Posterior cingulate gyrus (tissue), 11 donors: ENCODE results near the gene VSIG8.

Experiments
- DNase-seq, 10 donors: peaks; one replicate each; pipeline versions ENCODE4 v3.0.0 to v3.0.0-alpha.2; 2020 to 2021; ENCODE audit warnings: mixed read lengths in 3 of 10
- intact Hi-C: fragments of 100-400 bp; cut with DNase I; formaldehyde crosslinking; loops from one replicate; pipeline ENCODE4 v1.15.1; 2023

Gene VSIG8

DNA sequence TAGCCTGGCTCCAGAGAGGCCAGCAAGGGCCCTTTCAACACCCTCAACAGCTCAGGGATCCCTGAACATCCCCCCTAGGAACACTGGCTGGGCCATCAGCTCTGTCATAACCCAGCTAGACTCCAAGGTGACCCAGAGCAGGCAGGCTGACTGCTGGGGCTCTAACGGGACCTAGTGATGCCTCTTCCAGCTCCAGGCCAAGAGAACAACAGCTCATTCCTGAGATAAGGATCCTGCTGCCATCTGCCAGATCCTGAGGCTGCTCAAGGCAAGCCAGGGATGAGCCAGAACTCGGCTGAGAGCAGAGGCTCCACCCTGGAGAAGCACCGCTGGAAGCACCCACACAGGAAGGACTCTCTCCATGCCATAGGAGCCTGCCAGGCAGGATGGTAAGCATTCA, 2.0 kb downstream of the VSIG8 start:
- intact Hi-C loops = no loop called here
- DNase-seq = no peak

DNA sequence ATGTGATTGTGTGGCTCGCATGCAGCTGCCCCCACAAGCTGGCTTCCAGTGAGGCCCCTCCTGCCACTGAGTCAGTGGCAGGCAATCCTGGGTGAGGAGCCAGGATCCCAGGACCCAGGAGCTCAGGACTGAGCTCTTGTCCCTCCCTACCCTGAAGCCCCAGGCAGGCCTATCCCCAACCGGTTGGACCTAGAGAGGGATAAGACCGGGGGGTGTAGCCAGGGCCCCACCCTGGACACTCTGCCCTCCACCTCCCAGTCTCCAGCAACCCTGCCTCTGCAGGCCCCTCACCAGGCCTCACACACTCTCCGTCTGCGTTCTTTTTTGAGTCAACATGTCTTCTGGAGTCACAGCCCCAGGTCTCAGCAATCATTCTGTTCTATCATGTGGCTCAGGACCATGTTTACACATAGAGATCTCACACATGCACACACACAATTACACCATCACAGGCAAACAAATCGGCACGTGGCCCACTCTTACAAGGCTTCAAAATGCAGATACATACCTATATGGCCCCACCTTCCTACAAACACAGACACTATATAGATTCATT, 2.6 kb downstream of the VSIG8 start:
- DNase-seq = no peak
- intact Hi-C loops = no loop called here

DNA sequence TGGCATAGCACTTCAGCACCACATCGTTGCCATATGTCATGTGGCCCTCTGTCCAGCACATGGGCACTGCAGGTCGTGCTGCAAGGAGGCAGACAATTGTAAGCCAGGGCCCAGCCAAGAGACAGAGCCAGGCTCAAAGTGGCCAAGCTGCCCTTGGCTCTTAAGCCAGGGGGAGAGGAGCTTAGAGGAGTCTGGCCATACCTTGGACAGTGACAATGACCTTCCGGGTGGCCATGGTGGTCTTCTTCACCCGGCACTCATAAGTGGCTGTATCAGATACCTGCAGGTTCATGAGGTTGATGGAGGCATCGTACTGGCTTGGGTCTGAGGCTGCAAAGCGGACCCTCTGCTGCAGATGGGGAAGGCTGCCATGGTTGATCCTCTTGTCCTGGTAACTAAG, 4.6 kb downstream of the VSIG8 start:
- intact Hi-C loops = no loop called here

DNA sequence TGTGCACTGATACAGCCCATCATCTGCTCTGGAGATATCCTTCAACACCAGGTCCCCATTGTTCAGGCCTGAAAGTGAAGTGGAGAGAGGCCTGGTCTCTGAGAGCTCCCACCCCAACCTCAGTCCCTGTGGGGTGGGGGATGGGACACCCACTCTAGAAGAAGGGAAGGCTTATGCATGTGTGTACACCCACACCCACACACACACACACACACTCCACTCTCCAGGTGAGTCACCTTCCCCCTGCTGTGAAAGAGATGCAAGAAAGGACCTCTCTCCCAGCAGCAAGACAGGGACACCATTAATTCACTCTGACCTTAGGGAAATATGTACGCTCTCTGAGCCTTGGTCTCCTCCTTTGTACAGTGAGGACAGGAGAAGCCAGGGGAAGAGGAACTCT, 5.9 kb downstream of the VSIG8 start:
- intact Hi-C loops = no loop called here
- DNase-seq = no peak

More for the DNA sequence above, 4.6 kb downstream of the VSIG8 start:
- DNase-seq = no peak

DNA sequence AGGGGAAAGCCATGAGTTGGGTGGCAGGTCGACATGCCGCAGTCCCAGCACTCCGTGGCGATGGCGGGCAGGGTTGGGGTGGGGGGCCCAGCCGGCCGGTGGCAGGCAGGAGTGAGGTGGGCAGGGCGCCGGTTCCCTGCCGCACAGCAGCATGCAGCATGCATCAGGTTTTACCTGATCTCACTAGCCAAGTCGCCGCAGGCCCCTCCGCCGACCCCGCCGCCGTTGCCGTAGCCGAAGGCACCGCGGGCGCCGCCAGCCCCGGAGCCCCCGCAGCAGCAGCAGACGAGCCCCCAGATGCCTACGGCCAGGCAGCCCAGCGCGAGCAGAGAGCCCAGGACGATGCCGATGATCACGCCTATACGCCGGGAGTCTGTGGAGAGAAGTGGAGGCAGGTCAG, 6.7 kb downstream of the VSIG8 start:
- DNase-seq = no peak
- intact Hi-C loops = no loop called here

DNA sequence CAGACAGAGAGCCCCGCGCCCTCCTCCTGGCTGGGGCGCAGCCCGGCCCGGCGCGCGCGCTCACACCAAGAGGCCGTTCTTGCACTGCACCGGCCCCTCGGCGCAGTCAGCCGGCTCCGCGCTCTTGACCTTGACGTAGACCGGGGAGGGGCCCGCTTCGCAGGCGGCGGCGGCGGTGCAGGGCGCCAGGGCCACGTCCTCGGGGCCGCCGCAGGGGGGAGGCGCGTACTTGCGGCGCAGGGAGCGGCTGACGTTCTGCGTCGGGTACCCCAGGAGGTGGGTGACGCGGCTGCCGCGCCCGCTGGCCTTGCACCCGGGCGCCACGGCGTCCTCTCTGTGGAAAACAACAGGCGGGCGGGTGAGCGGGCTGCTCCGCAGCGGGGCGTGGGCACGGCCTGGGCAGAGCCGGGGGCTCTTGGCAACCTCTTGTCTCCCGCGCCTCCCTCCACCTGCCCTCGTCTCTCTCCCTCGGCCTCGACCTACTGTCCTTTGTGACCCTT, 7.7 kb downstream of the VSIG8 start:
- DNase-seq = peak; percentile 48 to 97 (median 80)
- intact Hi-C loops = loop anchor here (1.0 to 5.0 kb wide), 2 partner anchors 57 to 74 kb away; partner anchors contain the start of gene DUSP23

DNA sequence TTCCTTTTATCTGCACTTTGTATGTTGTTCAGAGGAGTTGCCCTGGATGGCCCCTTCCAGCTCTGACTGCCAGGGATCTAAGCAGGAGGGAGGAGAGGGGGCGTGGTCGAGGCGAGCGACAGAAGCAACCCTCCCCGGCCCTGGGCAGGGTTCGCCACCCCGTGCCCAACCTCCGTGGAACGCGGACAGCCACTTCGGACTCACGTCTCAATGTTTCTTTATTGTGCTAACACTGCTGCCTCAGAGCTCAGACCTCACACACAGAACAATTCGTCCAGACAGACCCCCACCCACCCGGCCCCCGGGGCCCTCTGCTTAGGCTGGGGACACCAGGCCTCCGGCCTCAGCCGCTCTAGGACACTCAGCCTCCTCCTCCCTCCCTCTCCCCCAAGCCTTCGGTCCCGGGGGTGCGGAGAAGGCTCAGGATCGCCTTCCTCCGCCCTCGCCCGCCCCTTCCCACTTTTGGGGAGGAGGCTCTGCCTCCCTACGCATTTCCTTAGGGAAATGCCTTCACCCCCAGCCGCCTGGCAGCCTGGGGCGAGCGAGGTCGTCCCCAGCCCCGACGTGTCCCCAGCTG, 8.3 kb downstream of the VSIG8 start:
- intact Hi-C loops = loop anchor here (1.0 to 5.0 kb wide), 2 partner anchors 57 to 74 kb away; partner anchors contain the start of gene DUSP23
- peak; percentile 38 to 93 (median 64) for DNase-seq

DNA sequence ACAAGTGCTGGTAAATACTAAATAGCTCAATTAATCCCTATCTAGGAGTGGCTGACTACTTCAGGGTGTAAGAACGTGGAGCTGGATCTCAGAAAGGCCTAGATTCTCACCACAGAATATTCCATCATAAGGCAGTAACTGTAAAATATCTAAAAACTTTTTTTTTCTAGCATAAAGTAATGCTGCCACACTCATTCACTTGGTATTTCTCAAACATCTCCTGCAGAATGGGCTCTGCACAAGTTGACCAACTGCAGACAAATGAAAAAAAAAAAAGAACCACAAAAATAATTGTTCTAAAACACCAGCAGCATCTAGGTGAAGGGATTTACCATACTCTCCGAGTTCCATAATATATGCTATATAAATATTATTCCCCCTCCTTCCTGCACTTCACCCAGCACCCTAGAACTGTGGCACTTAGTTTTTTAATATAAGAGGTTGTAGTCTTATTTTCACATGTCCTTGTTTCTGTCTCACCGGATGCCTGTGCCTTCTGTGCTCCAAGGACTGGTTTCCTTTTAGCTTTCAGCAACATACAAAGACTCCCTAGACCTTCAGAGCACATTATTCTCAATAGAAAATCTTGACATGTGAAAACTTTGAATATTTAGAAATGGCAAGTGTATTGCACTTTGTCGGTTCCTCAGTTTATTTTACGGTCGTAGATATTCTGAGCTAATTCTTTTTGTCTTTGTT, 8.9 kb downstream of the VSIG8 start:
- DNase-seq = no peak
- intact Hi-C loops = loop anchor here (1.0 to 5.0 kb wide), 2 partner anchors 56 to 73 kb away; partner anchors contain the start of gene DUSP23

DNA sequence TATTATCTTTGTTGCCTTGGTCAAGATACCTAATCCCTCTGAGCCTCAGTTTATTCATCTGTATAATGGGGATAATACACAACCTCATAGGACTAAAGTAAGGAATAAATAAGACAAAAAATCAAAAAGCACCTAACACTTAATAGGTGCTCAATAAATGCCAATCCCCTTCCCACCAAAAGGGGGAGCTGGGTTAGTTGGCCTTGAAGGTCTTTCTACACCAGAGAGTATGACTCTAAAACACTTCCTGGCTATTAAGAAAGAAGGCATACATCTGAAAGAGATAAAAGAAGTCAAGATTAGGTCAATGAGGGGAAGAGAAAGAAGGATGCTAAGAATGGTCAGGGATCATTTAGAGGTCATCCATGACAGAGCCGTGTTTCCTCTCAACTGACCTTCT, 11.1 kb downstream of the VSIG8 start:
- DNase-seq = no peak
- intact Hi-C loops = loop anchor here (5.0 kb wide), 1 partner anchor 54 kb away; no protein-coding TSS in a partner anchor

DNA sequence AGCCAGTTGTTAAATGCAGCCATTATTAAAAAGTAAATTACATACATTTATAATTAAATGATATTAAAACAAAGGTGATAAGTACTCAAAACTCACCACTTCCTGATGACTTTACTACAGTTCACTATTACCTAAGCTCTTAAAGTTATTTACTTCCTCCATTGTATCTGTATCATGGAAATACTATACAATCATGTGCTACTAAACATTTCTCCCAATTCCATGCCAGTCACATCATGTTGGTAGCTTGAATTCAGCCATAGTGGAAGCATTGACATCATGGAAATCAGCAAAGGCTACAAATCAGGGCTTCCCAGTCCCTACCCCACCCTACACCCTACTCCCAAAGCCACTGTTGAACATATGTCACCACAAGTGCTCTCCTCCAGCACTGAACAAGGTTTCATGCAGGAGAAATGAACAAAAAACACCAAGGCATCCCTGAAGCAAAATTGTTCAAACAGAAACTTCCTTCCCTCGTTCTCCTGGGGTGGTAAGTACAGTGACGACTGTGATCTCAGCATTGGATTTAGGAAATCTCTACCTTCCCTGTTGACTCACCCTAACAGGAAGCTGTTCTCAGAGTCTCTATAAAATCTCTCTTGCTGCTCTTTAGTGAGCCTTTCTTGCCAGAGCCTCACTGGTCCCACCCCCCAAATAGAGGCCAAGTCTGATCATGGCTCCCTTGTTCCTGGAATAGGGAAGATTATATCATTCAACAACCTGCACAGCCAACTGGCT, 12.7 kb downstream of the VSIG8 start:
- intact Hi-C loops = loop anchor here (5.0 kb wide), 1 partner anchor 52 kb away; no protein-coding TSS in a partner anchor
- no peak for DNase-seq

DNA sequence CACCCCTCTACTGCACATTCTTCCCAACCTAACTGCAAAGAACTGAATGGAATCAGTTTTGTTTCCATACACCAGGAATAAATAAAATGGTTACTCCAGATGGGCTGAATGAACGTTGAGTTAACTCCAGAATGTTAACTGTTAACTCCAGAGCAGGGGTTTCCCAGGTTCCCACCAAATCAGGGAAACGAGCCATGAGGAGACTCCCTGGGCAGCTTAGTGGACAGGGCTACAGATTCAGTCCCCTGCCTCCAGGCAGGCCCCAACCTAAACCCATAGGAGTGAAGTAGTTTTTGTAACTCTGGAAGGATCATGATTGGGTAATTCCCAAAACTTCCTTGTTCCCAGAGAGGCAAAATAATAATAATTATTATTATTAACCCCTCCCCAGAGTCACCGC, 14.1 kb downstream of the VSIG8 start:
- intact Hi-C loops = no loop called here
- DNase-seq = no peak

DNA sequence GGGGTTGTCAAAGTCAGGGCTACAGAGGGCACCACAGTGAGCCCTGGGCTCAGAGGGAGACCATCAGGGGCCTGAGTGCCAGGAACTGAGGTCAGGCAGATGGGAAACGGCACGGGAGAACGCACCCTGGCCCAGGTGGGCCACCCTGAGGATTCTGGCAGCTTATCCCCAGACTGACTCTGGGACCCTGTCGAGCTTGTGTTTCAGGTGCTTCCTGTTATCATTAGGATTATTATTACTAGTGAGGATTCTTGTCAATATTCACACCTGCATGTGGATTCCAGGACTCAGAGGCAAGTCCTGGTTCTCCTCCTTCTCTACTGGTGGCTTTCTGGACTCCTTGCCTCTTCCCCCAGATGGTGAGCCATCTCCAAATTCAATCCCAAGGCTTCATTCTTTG, 15.2 kb downstream of the VSIG8 start:
- intact Hi-C loops = no loop called here

DNA sequence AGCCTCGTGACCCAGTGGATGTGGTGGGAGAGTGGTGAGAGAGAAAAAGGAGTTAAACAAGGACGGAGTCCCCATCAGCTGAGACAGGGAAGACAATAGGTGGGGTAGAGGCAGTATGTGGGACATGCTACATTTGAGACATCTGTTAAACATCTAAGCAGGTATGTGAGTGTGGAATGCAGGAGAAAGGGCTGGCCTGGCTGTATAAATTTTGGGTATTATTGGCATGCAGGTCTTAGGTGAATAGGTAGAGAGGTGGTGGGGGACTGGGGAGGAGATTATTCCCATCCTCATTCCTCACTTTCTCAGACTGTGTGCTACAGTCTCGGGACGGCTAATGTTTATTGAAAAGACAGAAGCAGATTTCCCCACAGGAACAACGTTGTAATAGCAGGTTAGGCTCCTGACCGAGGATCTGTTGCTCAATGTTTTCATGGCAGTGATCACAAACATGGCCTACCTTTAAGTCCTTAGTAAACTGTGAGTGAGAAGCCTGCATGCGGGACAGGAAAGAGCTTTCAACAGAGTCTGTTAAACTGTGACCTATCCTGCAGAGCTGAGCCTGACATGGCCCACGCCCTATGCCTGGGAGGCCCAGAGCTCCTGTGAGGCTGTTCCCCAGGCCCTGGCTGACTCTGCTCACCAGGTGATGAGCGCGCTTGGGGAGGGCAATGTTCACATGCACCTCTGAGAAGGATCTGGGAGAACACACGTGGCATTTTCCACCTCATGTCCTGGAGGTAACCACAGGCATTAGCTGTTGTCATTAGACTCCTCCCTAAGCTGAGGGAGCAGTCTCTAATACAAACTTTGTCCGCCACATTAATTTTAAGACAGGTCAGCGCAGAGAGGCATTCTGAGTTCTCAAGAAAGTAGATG, 16.5 kb downstream of the VSIG8 start:
- no peak for DNase-seq
- intact Hi-C loops = no loop called here

More for the DNA sequence above, 15.2 kb downstream of the VSIG8 start:
- DNase-seq = no peak

DNA sequence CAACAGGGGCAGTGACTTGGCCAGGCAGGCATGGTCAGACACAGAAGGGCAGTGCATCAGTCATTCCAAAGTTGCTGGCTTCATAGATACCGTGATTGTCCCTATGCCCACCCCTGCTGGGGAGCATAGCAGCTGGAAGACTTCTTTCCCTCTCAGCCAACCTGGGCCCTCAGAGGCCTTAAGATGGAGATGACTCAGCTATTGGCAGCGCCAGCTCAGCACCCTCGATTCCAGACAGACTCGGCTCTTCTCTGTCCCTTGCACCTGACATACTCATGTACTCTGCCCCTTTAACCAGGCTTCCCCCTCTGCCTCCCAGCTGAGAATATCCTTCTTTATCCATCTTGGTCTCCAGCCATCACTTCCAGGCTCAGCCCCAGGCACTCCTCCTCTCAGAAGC, 19.0 kb downstream of the VSIG8 start:
- intact Hi-C loops = no loop called here
- DNase-seq = no peak

DNA sequence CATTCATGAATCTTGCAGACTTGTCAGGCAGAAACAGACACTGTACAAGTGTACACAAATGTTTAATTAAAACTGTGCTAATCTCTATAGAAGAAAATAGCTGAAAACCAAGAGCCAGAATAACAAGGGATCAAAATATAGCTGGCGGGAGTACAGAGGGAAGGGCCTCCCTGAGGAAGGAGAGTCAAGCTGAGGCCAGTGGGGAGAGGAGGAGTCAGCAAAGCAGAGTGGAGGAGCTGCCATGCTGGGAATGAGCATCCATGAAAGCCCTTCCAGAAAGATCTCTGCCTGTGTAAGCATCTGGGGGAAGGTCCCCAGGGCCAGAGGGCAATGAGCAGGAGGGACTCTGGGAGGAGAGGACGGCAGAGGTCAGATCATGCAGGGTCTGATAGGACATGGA, 20.7 kb downstream of the VSIG8 start:
- no peak for DNase-seq
- intact Hi-C loops = no loop called here

DNA sequence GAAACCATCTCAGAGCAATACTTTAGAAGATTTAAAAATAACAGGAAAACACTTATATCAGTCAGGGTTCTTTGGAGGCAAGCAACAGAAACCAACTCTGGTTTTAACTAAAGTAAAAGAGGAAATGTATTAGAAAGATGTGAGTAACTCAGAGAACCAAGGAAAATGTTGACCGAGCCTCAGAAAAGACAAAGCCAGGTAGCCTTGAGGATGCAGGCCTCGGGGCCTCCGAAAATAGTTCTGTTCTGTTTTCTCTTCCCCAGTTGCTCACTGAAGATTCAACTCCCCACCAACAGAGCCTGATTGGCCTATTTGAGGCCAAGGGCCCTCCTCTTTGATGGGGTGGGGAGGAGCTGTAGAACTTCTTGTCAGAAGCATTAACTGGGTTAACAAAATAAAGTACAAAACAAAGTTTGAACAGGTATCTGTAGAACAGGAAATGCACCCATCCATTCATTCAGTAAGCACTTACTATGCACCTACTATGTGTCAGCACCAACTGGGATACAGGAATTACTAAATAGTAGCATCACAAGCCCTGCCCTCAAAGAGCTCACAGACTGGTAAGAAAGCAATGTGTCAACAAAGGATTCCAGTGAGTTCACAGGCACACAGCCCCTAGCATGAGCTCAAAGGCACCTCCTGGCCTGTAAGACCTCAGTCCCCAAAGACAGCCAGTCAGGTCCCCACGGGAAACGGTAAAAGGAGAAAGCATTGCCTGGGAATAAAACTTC, 23.2 kb downstream of the VSIG8 start:
- intact Hi-C loops = no loop called here
- no peak for DNase-seq

DNA sequence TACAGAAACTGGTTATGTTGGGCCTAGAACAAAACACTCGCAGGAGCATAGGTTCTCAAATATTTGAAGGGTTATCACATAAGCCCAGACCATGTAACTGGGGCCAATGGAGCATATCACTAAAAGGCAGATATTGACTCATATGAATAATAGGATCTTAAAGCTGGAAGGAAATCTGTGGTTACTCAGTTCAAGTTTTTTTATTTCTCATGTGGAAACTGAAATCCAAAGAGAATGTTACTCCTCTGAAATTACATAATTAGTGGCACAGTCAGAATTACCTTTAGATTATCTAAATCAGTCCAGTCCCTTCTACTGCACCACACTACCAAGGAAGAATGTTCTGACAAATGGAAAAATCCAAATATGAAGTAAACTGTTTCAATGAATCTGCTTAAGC, 23.7 kb downstream of the VSIG8 start:
- no peak for DNase-seq
- intact Hi-C loops = no loop called here

DNA sequence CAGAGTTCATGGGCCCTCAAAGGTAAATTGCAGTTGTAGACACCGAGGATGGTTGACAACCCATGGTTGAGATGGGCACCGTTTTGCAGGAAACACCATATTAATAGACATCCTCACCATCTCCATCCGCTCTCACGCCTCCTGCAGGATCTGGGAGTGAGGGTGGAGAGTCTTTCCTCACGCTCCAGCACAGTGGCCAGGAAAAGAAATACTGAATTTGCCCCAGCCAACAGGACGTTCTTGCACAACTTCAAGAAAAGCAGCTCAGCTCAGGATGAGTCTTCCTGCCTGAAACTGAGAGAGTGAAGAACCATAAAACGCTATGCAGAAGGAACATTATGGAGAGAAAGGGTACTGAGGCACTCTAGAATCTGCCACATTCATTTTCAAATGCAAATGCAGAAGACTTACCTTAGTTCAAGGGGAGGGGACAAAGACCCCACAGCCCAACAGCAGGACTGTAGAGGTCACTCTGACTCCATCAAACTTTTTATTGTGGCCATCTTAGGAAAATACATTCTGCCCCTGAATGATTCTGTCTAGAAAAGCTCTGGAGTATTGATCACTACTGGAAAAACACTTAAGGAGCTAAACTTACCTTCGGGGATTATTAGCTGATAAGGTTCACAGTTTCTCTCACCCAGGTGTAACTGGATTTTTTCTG, 26.5 kb downstream of the VSIG8 start:
- intact Hi-C loops = no loop called here
- no peak for DNase-seq

DNA sequence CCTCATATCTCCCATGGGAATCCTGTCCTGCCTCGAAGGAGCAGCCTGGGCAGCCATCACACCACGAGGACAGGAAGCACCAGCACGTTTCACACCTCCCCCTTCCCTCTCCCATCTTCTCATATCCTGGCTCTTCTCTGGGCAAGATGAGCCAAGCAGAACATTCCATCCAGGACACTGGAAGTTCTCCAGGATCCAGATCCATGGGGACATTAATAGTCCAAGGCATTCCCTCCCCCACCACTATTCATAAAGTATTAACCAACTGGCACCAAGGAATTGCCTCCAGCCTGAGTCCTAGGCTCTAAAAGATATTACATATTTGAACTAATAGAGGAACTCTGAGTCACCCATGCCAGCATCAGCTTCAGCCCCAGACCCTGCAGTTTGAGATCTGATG, 27.1 kb downstream of the VSIG8 start:
- DNase-seq = no peak
- intact Hi-C loops = no loop called here
